HG02973 (cell line): ENCODE data around the gene ACAP2.
A peak's percentile ranks its signal among the peaks of the same experiment; 100 is the strongest.
"Not testable (repeated sequence)": the region's sequence is repeated elsewhere in the genome, so short reads cannot be mapped to it uniquely, and the experiment has no call there.

Source experiments
- ATAC-seq: cut with Tn5 transposase; IDR thresholded peaks from one replicate; pipeline ENCODE4 v1.9.1; 2021; ENCODE audit warnings: moderate library complexity; ENCODE audit not compliant: unreplicated experiment

The ACAP2 gene

DNA sequence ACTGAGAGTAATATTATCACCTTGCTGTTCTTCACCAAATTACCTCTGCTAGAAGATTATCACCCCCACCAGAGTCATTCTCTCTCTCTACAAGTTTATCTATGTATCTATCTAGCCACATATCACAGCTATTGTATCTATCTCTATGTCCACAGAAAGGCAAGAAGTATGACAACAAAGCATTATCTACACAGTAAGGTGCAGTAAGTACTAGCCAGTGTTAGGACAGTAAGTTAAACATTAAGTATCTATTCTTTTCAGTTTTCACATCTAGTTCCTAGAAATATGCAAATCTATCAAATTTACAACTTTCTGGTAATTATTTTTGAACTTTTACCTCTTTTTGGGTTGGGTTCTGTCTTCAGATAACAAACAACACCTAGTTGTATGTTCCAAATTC is 145.4 kb downstream of the ACAP2 start:
- no peak for ATAC-seq

- no peak for ATAC-seq
These were observed 146.2 kb downstream of the ACAP2 start for GRCh38 chr3:195296662-195297061.

DNA sequence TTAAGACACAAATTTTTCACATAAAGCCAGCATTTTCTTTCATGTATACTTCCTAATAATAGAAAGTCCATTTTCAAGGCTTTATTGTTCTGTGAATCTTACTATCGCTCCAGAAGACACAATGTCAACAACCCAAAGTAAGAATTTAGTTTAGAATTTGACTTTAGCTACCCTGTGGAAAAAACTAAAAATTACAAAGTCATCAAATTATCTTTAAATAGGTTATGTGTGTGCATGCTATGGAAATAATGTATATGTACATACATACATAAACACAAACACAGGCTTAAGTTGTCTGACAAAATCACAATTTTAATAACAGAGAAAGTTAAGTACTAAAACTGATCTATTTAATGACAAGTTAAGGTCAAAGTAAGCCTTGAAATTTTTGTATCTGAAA is 151.7 kb downstream of the ACAP2 start:
- no peak for ATAC-seq

GRCh38 chr3:195290643-195291042 is 152.2 kb downstream of the ACAP2 start:
- ATAC-seq: not testable (repeated sequence)

DNA sequence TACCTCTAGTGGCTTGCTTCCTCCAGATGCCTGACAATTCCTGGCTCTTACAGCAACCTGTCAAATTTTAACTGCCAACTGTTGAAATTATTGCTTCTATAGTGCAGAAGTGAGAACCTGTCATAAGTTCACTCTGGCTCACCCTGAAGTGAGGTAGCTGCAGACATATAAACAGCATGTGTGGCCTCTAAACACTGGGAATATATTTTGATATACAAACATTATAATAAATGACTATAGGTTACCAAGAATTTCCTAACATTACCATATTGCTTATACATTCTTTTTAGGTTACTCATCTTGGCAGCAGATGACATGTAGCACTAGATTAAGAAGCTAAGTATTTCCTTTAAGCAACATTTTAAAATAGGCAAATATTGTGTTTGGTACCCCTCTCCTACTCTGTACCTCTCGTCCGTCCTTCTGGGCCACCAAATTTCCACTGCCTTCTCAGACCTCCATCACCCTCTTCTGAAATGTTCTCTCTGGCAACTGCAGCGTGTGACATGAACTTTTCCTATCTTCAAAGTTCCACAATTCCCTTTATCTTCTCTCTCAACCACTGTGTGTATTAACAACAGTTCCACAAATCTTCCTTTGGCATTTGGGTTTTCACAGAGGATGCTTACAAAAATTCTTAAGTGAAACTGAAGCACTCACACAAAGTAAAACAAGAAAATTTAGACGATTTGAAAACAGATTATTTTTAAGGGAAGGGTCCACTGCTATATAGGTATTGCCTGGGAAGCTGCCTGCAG is 156.5 kb downstream of the ACAP2 start:
- no peak for ATAC-seq

GRCh38 chr3:195285372-195285771 is 157.4 kb downstream of the ACAP2 start:
- no peak for ATAC-seq

GRCh38 chr3:195284842-195285241 is 158.0 kb downstream of the ACAP2 start:
- ATAC-seq: no peak

DNA sequence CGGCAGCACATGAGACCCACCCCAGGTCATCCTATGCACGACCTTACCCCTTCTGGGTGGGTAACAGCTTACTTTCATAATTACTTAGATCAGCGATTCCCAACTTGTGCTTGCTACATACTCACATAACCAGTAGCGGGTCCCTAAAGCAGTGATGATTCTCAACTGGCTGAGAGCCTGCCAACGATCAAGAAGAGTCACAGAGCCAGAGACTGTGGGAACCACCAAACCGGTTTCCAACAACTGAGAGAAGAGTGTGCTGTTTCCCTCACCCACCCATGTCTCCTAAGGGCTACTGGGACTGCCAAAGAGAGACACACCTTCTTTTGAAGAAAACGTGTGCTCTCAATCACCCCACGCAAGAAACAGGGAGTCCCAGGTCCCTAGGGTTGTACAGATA is 159.9 kb downstream of the ACAP2 start:
- no peak for ATAC-seq

GRCh38 chr3:195274259-195274966 is 168.4 kb downstream of the ACAP2 start:
- no peak for ATAC-seq

DNA sequence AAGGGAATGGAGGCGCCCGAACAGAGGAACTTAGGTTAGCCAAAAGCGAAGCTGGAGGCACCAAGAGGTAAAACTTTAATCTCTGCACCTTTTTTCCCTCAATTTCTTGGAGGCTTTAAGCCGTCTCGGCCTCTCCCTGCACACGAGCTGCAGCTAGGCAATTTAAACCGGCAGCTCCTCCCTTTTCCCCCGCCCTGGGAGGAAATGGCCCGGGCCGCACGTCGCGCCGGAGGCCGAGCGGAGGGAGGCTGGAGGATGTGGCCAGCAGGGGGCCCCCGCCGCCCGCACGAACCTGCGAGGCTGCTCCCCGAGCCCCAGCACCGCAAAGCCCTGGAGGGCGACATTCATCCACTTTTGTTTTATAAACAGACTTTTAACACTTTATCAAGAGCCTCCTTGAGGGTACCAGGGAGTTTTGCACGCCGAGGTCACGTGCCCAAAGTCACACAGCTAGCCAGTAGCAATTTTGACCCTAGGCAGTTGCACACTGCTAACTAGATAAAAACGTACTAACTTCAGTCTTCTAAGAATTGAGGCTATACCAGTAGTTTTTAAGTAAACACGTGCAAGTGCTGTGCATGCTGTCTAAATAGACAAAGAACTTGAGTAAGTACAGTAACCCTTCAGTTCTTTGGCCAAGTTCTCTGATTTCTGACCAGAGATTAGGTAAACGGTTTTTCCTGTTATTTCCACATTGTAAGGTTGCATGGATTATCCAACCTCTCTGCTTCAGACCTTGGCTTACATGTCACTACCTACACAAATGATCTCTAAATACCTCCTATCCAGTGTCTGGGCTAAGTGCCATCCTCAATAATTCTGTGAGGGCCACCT is 171.2 kb downstream of the ACAP2 start:
- peak; percentile 65 for ATAC-seq

GRCh38 chr3:195270817-195271409 is 171.9 kb downstream of the ACAP2 start, which contains the start of gene XXYLT1:
Gene XXYLT1 (minus strand): TSS chr3:195271159. CDS start chr3:195271058, 101 bp downstream.
- peak; percentile 74 for ATAC-seq

DNA sequence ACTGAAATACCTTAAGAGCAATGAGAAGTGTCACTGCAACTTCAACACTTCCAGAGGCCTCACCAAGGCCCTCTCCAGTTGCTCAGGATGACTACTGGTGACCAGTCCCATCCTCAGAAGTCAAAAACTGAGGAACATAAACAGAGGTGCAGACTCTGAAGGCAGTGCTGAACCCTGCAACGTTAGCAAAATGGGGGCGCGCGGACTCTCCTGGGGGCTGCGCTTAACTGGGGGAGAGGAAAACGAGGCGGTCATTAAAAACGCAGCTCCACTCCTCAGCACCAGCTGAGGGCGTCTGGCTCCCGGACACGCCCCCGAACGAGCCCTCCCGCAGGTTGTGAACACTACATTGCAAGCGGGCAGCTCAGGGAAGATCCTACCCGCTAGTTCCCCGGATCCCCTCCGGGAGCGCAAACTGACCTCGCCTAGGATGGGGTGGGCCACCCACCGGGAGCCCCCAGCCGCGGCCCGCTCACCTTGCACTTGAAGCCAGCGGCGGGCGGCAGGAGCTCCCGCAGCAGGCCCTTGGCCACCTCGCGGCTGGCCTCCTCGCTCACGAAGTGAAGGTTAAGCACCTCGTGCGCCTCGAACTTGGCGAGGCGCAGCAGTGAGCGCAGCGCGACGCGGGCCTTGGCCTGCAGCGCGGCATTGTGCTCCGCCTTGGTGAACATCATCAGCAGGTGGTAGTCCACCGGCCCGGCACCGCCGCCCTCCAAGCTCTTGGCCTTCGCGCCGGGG is 172.6 kb downstream of the ACAP2 start:
- ATAC-seq: peak; percentile 3

- ATAC-seq: no peak
These were observed 173.3 kb downstream of the ACAP2 start for GRCh38 chr3:195269375-195270078.

- no peak for ATAC-seq
These were observed 174.1 kb downstream of the ACAP2 start for GRCh38 chr3:195268576-195269309.

DNA sequence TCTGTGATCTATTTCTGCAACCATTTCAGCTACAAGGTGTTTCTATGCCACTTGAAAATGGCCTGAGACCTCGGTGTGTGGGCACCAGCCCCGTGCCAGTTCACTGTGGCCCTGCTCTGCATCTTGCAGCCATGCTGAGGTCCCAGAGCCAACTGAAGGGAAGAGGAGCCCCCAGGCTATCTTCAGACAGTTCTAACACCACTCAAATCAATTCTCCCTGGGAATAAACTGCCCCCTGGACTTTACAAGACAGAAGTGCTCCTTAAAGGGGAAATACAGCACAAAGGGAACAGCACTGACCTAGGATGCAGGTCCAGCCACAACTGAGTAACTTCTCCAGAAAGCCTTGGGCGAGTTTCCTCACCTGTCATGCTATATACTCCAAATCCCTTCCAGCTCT is 175.7 kb downstream of the ACAP2 start:
- ATAC-seq: no peak

DNA sequence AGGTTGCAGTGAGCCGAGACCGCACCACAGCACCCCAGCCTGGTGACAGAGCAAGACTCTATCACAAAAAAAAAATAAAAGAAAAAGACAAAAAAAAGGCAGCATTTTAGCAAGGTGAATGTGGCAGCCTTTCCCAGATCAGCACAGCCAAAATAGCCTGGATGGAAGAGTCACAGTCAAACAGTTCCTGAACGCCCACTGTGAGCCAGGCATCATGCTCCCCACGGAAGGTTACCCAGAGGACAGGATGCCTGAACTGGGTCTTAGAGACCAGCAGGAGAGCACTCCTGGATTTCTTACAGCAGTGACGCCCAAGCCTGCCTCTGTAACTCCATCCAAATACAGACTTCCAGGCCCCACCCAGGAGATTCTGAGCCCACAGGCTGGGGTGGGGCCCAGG is 176.4 kb downstream of the ACAP2 start:
- ATAC-seq: no peak

GRCh38 chr3:195265363-195265976 is 177.3 kb downstream of the ACAP2 start:
- ATAC-seq: no peak

DNA sequence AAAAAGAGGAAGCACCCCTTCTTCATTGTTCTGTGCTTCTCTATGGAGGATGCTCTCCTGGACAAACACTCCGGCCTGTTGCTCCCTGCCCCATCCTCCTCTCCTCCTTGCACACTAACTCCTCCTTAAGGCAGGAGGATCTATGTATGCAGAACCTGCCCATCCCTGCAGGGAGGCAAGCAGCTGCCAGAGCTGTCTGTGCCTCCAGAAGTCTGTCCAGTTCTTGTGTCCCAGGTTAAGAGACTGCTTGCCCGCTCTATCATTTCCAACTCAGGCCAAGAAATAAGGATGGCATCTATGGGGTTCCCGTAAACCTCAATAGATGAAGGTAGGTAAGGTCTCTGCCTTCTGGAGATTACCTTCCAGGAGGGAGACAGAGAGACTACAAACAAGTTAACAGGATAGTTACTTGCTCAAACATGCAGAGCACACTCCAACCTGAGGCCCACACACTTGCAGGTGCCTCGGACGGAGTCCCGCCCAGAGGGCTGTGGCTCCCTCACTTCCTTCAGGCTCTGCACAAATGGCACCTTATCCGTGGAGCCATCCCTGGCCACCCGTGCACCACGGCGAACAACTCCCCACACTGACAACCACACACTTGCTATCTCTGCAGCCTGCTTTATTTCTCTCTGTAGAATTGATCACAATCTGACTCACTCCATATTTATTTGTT is 178.8 kb downstream of the ACAP2 start:
- no peak for ATAC-seq
